Neural progenitor cell (in vitro differentiated cells): ENCODE data around the gene PEAK3.

Experiments
- CTCF ChIP-seq: fragments of 200-600 bp; sonication (generic); IDR thresholded peaks from 2 replicates; pipeline ENCODE4 v1.5.1; 2017; ENCODE audit warnings: antibody characterized with exemption, mild to moderate bottlenecking
- EZH2 ChIP-seq: fragments of 200-600 bp; sonication (generic); IDR thresholded peaks from 2 replicates; pipeline ENCODE4 v1.6.1; 2017; ENCODE audit warnings: antibody characterized with exemption, mild to moderate bottlenecking, moderate library complexity

GRCh38 chr19:2240881-2241760 is 40.9 kb downstream of the PEAK3 start:
- TF ChIP-seq CTCF (no peak), EZH2 (no peak)
